GM21825 (cell line): ENCODE data around the gene HEBP1.

Experiments used
- ATAC-seq: cut with Tn5 transposase; IDR thresholded peaks from one replicate; pipeline ENCODE4 v1.9.1; 2021; ENCODE audit warnings: mild to moderate bottlenecking, moderate library complexity; ENCODE audit not compliant: unreplicated experiment

Gene HEBP1

GRCh38 chr12:12992418-12993130, 7.5 kb downstream of the HEBP1 start:
- ATAC-seq = no peak

GRCh38 chr12:12990700-12991468, 9.2 kb downstream of the HEBP1 start:
- ATAC-seq = no peak

- ATAC-seq = no peak
Observed at GRCh38 chr12:12987421-12987820, 12.6 kb downstream of the HEBP1 start.

- no peak for ATAC-seq
Observed at GRCh38 chr12:12986775-12987331, 13.2 kb downstream of the HEBP1 start.

GRCh38 chr12:12985817-12986408, 14.2 kb downstream of the HEBP1 start:
- ATAC-seq = peak; percentile 80

GRCh38 chr12:12984149-12984548, 15.9 kb downstream of the HEBP1 start:
- no peak for ATAC-seq

- no peak for ATAC-seq
Observed at GRCh38 chr12:12983420-12984035, 16.5 kb downstream of the HEBP1 start.

- ATAC-seq = no peak
Observed at GRCh38 chr12:12982331-12982730, 17.7 kb downstream of the HEBP1 start.

- ATAC-seq = no peak
Observed at GRCh38 chr12:12979731-12980259, 20.3 kb downstream of the HEBP1 start.

- no peak for ATAC-seq
Observed at GRCh38 chr12:12979126-12979525, 20.9 kb downstream of the HEBP1 start.

GRCh38 chr12:12977231-12977630, 22.8 kb downstream of the HEBP1 start:
- ATAC-seq = no peak

GRCh38 chr12:12976366-12976765, 23.7 kb downstream of the HEBP1 start:
- ATAC-seq = no peak

GRCh38 chr12:12975322-12976077, 24.6 kb downstream of the HEBP1 start:
- no peak for ATAC-seq

GRCh38 chr12:12974211-12974610, 25.9 kb downstream of the HEBP1 start:
- ATAC-seq = no peak

- ATAC-seq = no peak
Observed at GRCh38 chr12:12973019-12973418, 27.0 kb downstream of the HEBP1 start.

GRCh38 chr12:12965836-12966235, 34.2 kb downstream of the HEBP1 start:
- ATAC-seq = no peak

GRCh38 chr12:12964255-12964654, 35.8 kb downstream of the HEBP1 start:
- no peak for ATAC-seq

GRCh38 chr12:12960639-12961209, 39.3 kb downstream of the HEBP1 start:
- ATAC-seq = no peak

GRCh38 chr12:12958886-12959285, 41.2 kb downstream of the HEBP1 start:
- ATAC-seq = no peak
